ENCODE results near the gene RNASE4. TPM values are rescaled to one million over a fixed set of nuclear protein-coding genes. Genes with fewer than 3 reads are reported as not detected.

The RNASE4 gene
- total and polyA plus RNA-seq, 9 donors: 42.0 to 183 (median 102) TPM

DNA sequence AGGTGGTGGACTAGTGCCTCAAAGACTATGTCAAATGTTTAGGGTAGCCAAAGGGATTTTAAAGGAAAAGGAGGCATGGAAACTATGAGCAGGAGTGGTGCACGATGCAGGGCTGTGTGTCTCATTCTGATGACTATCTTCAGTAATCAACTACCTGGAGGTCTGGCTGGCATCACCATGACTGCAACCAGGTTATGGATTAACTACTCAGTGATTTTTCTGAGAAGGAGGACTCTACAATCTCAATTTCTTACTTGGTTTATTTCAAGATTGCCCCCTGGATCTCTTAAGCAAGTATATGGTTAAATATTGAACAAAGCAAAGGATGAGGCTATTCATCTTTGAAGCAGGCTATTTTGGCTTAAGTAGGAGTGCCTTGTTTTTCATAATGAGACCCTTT lies 42.2 kb downstream of the RNASE4 start:
- no peaks in the 10 kb centered on the region for H3K27me3 ChIP-seq
- no peak for DNase-seq
- H3K9me3 ChIP-seq: no peaks in the 10 kb centered on the region
- WGBS, 3 donors: 67 to 84% (median 84%) methylated on average over 1 of the region's 1 CpG
- TF ChIP-seq, protein P1, sequence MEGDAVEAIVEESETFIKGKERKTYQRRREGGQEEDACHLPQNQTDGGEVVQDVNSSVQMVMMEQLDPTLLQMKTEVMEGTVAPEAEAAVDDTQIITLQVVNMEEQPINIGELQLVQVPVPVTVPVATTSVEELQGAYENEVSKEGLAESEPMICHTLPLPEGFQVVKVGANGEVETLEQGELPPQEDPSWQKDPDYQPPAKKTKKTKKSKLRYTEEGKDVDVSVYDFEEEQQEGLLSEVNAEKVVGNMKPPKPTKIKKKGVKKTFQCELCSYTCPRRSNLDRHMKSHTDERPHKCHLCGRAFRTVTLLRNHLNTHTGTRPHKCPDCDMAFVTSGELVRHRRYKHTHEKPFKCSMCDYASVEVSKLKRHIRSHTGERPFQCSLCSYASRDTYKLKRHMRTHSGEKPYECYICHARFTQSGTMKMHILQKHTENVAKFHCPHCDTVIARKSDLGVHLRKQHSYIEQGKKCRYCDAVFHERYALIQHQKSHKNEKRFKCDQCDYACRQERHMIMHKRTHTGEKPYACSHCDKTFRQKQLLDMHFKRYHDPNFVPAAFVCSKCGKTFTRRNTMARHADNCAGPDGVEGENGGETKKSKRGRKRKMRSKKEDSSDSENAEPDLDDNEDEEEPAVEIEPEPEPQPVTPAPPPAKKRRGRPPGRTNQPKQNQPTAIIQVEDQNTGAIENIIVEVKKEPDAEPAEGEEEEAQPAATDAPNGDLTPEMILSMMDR (IDR thresholded peaks at IDR 0.05): no peak
- no peak for TF ChIP-seq EP300 (IDR thresholded peaks at IDR 0.05)
- no peak for TF ChIP-seq POLR2A (IDR thresholded peaks at IDR 0.05)
- no peaks in the 10 kb centered on the region for H3K36me3 ChIP-seq
- H3K4me1 ChIP-seq (ENCODE audit: insufficient read depth): peaks cover 3% of the 10 kb centered on the region
- no peak overlapping the region for H3K4me3 ChIP-seq
- intact Hi-C loops (cut with DNase I): no loop called here
- no peak overlapping the region for H3K27ac ChIP-seq

DNA sequence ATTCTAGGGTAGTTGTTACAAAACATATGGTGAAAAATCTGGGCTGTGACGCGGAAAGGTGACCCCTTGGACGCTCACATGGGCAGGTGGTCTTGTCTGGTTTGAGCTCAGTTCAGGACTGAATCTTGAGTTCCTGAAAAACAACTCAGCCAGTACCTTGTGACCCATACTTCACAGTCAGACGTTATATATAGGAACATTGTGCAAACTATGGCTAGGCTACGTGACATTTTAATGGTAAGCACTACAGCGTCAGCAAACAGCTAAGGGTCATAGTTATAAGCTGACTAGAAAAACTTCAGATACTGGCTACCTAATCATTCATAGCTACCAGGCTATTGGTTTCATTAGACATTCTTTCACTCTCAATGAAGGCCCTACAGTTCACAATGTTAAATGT lies 46.5 kb downstream of the RNASE4 start:
- Histone ChIP-seq H3K9me3 (no peaks in the 10 kb centered on the region), H3K4me3 (no peak overlapping the region), H3K4me1 (ENCODE audit: insufficient read depth) (peaks cover 3% of the 10 kb centered on the region), H3K27me3 (no peaks in the 10 kb centered on the region), H3K27ac (no peak overlapping the region), H3K36me3 (no peaks in the 10 kb centered on the region)
- TF ChIP-seq, protein P1 (IDR thresholded peaks at IDR 0.05): no peak
- TF ChIP-seq POLR2A (IDR thresholded peaks at IDR 0.05) (no peak), EP300 (IDR thresholded peaks at IDR 0.05) (no peak)
- no peak for DNase-seq
- whole genome bisulfite sequencing, 3 donors: 73 to 77% (median 75%) methylated on average over 6 of the region's 6 CpGs
- intact Hi-C loops (cut with DNase I): no loop called here

DNA sequence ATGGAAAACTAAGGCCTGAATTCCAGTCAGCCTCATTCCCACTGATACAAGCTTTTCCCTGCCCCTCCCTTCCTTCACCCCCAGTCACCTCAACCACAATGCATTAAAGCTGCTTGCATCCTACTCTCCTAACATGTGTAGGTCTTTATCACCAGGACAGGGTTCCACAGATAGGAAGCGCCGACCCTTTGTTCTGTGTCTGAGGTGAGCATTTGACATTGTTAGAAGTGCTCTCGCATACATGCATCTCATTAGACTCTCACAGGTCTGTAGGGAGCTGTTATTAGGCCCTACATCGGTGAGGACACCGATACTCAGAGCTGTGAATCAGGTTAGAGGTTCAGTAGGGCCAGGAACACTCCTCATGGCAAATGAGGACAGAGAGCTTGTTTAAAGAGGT lies 48.1 kb downstream of the RNASE4 start:
- Histone ChIP-seq H3K27me3 (no peaks in the 10 kb centered on the region), H3K4me1 (ENCODE audit: insufficient read depth) (peaks cover 3% of the 10 kb centered on the region), H3K9me3 (no peaks in the 10 kb centered on the region), H3K36me3 (no peaks in the 10 kb centered on the region), H3K27ac (no peak overlapping the region), H3K4me3 (no peak overlapping the region)
- TF ChIP-seq, protein P1 (IDR thresholded peaks at IDR 0.05): no peak
- WGBS, 3 donors: 91 to 93% (median 93%) methylated on average over 5 of the region's 5 CpGs
- intact Hi-C loops (cut with DNase I): no loop called here
- DNase-seq: no peak

GRCh38 chr14:20732979-20733635 lies 48.7 kb downstream of the RNASE4 start:
- no peaks in the 10 kb centered on the region for H3K36me3 ChIP-seq
- intact Hi-C loops (cut with DNase I): no loop called here
- H3K4me1 ChIP-seq (ENCODE audit: insufficient read depth): peaks cover 3% of the 10 kb centered on the region
- no peak overlapping the region for H3K27ac ChIP-seq
- WGBS, 3 donors: 66 to 77% (median 69%) methylated on average over 6 of the region's 6 CpGs
- H3K9me3 ChIP-seq: no peaks in the 10 kb centered on the region
- TF ChIP-seq, protein P1 (IDR thresholded peaks at IDR 0.05): no peak
- TF ChIP-seq POLR2A (IDR thresholded peaks at IDR 0.05) (no peak), EP300 (IDR thresholded peaks at IDR 0.05) (no peak)
- H3K27me3 ChIP-seq: no peaks in the 10 kb centered on the region
- DNase-seq: no peak
- no peak overlapping the region for H3K4me3 ChIP-seq

Measured in ovary (tissue), 9 donors.